ENCODE measurements around the gene NUP188. TPM values are rescaled to one million over a fixed set of nuclear protein-coding genes. Genes with fewer than 3 reads are reported as not detected.

Gene NUP188
- total and polyA plus RNA-seq, 2 donors (not counting 1 experiment from before 2014, with no cell fraction given): 42.8 to 83.6 TPM

DNA sequence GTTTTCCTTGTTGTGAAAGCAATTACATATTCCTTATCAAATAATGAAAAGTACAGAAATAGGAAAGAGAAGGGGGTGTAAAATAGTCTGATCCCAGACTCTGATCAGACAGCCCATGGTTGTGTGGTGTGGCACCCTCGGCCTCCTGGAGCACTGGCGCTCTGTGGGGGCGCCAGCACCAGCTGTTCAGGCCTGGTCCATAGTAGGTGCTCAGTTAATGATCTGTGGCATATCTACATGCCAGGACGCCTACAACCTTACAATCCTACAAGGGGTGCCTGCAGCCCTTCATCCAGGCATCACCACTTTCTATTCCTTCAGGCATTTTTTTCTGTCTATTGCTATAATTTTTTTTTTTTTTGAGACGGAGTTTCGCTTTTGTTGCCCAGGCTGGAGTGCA, 105.5 kb downstream of the NUP188 start:
- no peak for TF ChIP-seq EZH2 (IDR thresholded peaks at IDR 0.05; ENCODE audit: borderline replicate concordance, insufficient read depth, low read depth, low read length, poor library complexity, severe bottlenecking)
- TF ChIP-seq, protein P1, sequence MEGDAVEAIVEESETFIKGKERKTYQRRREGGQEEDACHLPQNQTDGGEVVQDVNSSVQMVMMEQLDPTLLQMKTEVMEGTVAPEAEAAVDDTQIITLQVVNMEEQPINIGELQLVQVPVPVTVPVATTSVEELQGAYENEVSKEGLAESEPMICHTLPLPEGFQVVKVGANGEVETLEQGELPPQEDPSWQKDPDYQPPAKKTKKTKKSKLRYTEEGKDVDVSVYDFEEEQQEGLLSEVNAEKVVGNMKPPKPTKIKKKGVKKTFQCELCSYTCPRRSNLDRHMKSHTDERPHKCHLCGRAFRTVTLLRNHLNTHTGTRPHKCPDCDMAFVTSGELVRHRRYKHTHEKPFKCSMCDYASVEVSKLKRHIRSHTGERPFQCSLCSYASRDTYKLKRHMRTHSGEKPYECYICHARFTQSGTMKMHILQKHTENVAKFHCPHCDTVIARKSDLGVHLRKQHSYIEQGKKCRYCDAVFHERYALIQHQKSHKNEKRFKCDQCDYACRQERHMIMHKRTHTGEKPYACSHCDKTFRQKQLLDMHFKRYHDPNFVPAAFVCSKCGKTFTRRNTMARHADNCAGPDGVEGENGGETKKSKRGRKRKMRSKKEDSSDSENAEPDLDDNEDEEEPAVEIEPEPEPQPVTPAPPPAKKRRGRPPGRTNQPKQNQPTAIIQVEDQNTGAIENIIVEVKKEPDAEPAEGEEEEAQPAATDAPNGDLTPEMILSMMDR (IDR thresholded peaks at IDR 0.05): no peak
- Mint-ChIP-seq H3K4me1 (no peaks in the 10 kb centered on the region), H3K27me3 (no peaks in the 10 kb centered on the region), H3K9me3 (ENCODE audit: insufficient read depth) (no peaks in the 10 kb centered on the region), H3K27ac (no peak overlapping the region), H3K4me3 (no peak overlapping the region)
- intact Hi-C loops (cut with micrococcal nuclease): no loop called here
- 100% methylated on average over 2 of the region's 6 CpGs for WGBS (ENCODE audit: insufficient coverage)
- H3K27ac ChIP-seq (ENCODE audit: low read length in 2 of 2): no peak overlapping the region
- no peaks in the 10 kb centered on the region for H3K79me2 ChIP-seq (ENCODE audit: control insufficient read depth, insufficient read depth, low read length)
- H3K4me3 ChIP-seq (ENCODE audit: control extremely low read depth in 1 of 5, extremely low read depth in 1 of 5, insufficient read depth in 1 of 5, low read depth in 2 of 5, low read length in 4 of 5): no peak overlapping the region
- no peaks in the 10 kb centered on the region for H3K4me1 ChIP-seq (ENCODE audit: control insufficient read depth in 2 of 2, insufficient read depth in 2 of 2, low read length in 2 of 2)
- POLR2A ChIA-PET: no interaction called here
- H4K20me1 ChIP-seq (ENCODE audit: control insufficient read depth, insufficient read depth, low read length, poor library complexity, severe bottlenecking): no peaks in the 10 kb centered on the region
- peaks cover 8 to 30% of the 10 kb centered on the region in 2 experiments for H3K36me3 ChIP-seq (replicated peaks in 1 of 2; ENCODE audit: control extremely low read depth in 1 of 2, control insufficient read depth in 1 of 2, extremely low read depth in 1 of 2, insufficient read depth in 2 of 2, low read length in 1 of 2)
- H3K4me2 ChIP-seq (replicated peaks; ENCODE audit: low read depth, low read length, poor library complexity, severe bottlenecking): no peak overlapping the region
- no peaks in the 10 kb centered on the region for H3K27me3 ChIP-seq (replicated peaks in 1 of 4; ENCODE audit: control extremely low read depth in 1 of 4, control insufficient read depth in 3 of 4, insufficient read depth in 4 of 4, low read length in 3 of 4)
- H3K9me3 ChIP-seq (ENCODE audit: control extremely low read depth in 1 of 3, control insufficient read depth in 2 of 3, insufficient read depth in 1 of 3, low read length in 2 of 3): no peaks in the 10 kb centered on the region
- H3K9ac ChIP-seq (ENCODE audit: low read length): no peak overlapping the region
- CTCF ChIA-PET: no interaction called here
- no peak overlapping the region for H2AFZ ChIP-seq (ENCODE audit: insufficient read depth, low read depth, low read length, poor library complexity, severe bottlenecking)
- ATAC-seq (ENCODE audit: low read depth) (no peak), DNase-seq (no peak)

DNA sequence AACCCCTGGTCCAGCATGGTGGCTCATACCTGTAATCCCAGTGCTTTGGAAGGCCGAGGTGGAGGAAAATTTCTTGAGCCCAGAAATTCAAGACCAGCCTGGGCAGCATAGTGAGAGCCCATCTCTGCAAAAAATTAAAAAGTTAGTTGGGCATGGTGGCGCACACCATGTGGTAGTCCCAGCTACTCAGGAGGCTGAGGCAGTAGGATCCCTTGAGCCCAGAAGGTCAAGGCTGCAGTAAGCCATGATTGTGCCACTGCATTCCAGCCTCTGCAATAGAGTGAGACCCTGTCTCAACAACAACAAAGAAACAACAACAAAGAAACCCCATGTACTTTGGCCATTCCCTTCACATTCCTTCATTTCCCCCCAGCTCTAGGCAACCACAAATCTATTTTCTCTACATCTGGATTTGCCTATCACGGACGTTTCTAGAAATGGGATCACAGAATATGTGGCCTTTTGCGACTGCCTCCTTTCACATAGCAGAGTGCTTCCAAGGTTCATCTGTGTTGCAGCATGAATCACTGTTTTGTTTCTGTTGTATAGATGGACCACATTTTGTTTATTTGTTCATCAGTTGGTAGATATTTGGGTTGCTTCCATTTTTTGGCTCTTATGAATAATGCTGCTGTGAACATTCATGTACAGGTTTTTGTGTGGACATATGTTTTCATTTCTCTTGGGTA, 106.8 kb downstream of the NUP188 start:
- intact Hi-C loops (cut with micrococcal nuclease): no loop called here
- Mint-ChIP-seq H3K9me3 (ENCODE audit: insufficient read depth) (no peaks in the 10 kb centered on the region), H3K27me3 (no peaks in the 10 kb centered on the region), H3K27ac (no peak overlapping the region), H3K4me3 (no peak overlapping the region), H3K4me1 (no peaks in the 10 kb centered on the region)
- Histone ChIP-seq H4K20me1 (ENCODE audit: control insufficient read depth, insufficient read depth, low read length, poor library complexity, severe bottlenecking) (no peaks in the 10 kb centered on the region), H3K4me2 (replicated peaks; ENCODE audit: low read depth, low read length, poor library complexity, severe bottlenecking) (no peak overlapping the region), H3K27ac (ENCODE audit: low read length in 2 of 2) (no peak overlapping the region), H3K27me3 (replicated peaks in 1 of 4; ENCODE audit: control extremely low read depth in 1 of 4, control insufficient read depth in 3 of 4, insufficient read depth in 4 of 4, low read length in 3 of 4) (no peaks in the 10 kb centered on the region), H2AFZ (ENCODE audit: insufficient read depth, low read depth, low read length, poor library complexity, severe bottlenecking) (no peak overlapping the region), H3K9me3 (ENCODE audit: control extremely low read depth in 1 of 3, control insufficient read depth in 2 of 3, insufficient read depth in 1 of 3, low read length in 2 of 3) (no peaks in the 10 kb centered on the region), H3K4me3 (ENCODE audit: control extremely low read depth in 1 of 5, extremely low read depth in 1 of 5, insufficient read depth in 1 of 5, low read depth in 2 of 5, low read length in 4 of 5) (no peak overlapping the region), H3K9ac (ENCODE audit: low read length) (no peak overlapping the region), H3K36me3 (replicated peaks in 1 of 2; ENCODE audit: control extremely low read depth in 1 of 2, control insufficient read depth in 1 of 2, extremely low read depth in 1 of 2, insufficient read depth in 2 of 2, low read length in 1 of 2) (peaks cover 6 to 23% of the 10 kb centered on the region in 2 experiments), H3K79me2 (ENCODE audit: control insufficient read depth, insufficient read depth, low read length) (no peaks in the 10 kb centered on the region), H3K4me1 (ENCODE audit: control insufficient read depth in 2 of 2, insufficient read depth in 2 of 2, low read length in 2 of 2) (no peaks in the 10 kb centered on the region)
- DNase-seq (no peak), ATAC-seq (ENCODE audit: low read depth) (no peak)
- 100% methylated on average over 3 of the region's 5 CpGs for WGBS (ENCODE audit: insufficient coverage)
- TF ChIP-seq EZH2 (IDR thresholded peaks at IDR 0.05; ENCODE audit: borderline replicate concordance, insufficient read depth, low read depth, low read length, poor library complexity, severe bottlenecking): no peak
- TF ChIP-seq, protein P1 (IDR thresholded peaks at IDR 0.05): no peak
- ChIA-PET CTCF (interaction anchor here (1.0 kb wide), 1 partner anchor 26 kb away, joined by 3 read pairs; the partner anchor contains the start of gene DOLPP1), POLR2A (no interaction called here)

Measured in B cell (primary cell).